BLaER1 treated with 17β-estradiol and CSF1 and Interleukin-3, amounts not matched to agents 10 nM and 100 nM (cell line): ENCODE measurements around the gene ASTE1.
"Not testable (repeated sequence)": the region's sequence is repeated elsewhere in the genome, so short reads cannot be mapped to it uniquely, and the experiment has no call there.

ENCODE experiments used
- H3K27ac ChIP-seq, 11 experiments: shearing (Covaris generic); formaldehyde crosslinking; 2 replicates each; pipeline ENCODE4 v1.8.1; 2022
- H3K27me3 ChIP-seq, 11 experiments: shearing (Covaris generic); formaldehyde crosslinking; 2 replicates each; pipeline ENCODE4 v1.8.1; 2022
- H3K36me3 ChIP-seq, 11 experiments: shearing (Covaris generic); formaldehyde crosslinking; 2 replicates each; pipeline ENCODE4 v1.8.1; 2022
- H3K4me1 ChIP-seq, 10 experiments: shearing (Covaris generic); formaldehyde crosslinking; 2 replicates each; pipeline ENCODE4 v1.8.1; 2022
- H3K4me2 ChIP-seq, 11 experiments: shearing (Covaris generic); formaldehyde crosslinking; 2 replicates each; pipeline ENCODE4 v1.8.1; 2022
- H3K4me3 ChIP-seq, 10 experiments: shearing (Covaris generic); formaldehyde crosslinking; 2 replicates each; pipeline ENCODE4 v1.8.1; 2022
- H3K9ac ChIP-seq, 11 experiments: shearing (Covaris generic); formaldehyde crosslinking; 2 replicates each; pipeline ENCODE4 v1.8.1; 2022
- H3K9me3 ChIP-seq, 11 experiments: shearing (Covaris generic); formaldehyde crosslinking; replicated peaks in 1 of 11; 2 replicates each; pipeline ENCODE4 v1.8.1; 2022
- H4K20me1 ChIP-seq, 11 experiments: shearing (Covaris generic); formaldehyde crosslinking; 2 replicates each; pipeline ENCODE4 v1.8.1; 2022
- Cebpa-rat ChIP-seq, 11 experiments: shearing (Covaris generic); IDR thresholded peaks; 2 replicates each; pipeline ENCODE4 v1.8.1; 2022

The ASTE1 gene

GRCh38 chr3:131048030-131048429 is 21.4 kb upstream of the ASTE1 start:
- Histone ChIP-seq H3K4me2 (no peak overlapping the region), H3K4me1 (peaks cover 0 to 7% (median 0%) of the 10 kb centered on the region in 10 experiments; a peak in 5 of 20 replicates), H3K4me3 (no peak overlapping the region), H4K20me1 (no peaks in the 10 kb centered on the region), H3K9ac (no peak overlapping the region), H3K36me3 (no peaks in the 10 kb centered on the region), H3K27me3 (no peaks in the 10 kb centered on the region), H3K27ac (no peak overlapping the region), H3K9me3 (no peaks in the 10 kb centered on the region)
- no peak for TF ChIP-seq Cebpa-rat (IDR thresholded peaks at IDR 0.05)

DNA sequence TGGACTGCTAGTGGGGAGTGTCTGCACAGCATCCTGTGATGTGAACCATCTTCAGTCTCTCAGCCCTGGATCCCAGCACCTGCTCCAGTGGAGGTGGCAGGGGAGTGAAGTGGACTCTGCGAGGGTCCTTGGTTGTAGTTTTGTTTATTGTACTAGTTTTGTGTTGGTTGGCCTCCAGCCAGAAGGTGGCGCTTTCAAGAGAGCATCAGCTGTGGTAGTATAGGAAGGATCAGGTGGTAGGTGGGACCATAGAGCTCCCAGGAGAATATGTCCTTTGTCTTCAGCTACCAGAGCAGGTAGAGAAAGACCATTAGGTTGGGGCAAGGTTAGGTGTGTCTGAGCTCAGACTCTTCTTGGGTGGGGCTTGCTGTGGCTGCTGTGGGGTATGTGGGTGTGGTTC is 21.0 kb upstream of the ASTE1 start:
- Histone ChIP-seq H4K20me1 (no peaks in the 10 kb centered on the region), H3K27ac (no peak overlapping the region), H3K9ac (no peak overlapping the region), H3K36me3 (no peaks in the 10 kb centered on the region), H3K4me3 (no peak overlapping the region), H3K9me3 (no peaks in the 10 kb centered on the region), H3K4me1 (peaks cover 0 to 7% (median 0%) of the 10 kb centered on the region in 10 experiments; a peak in 6 of 20 replicates), H3K27me3 (no peaks in the 10 kb centered on the region), H3K4me2 (peak overlapping the region in 6 of 11 experiments; percentile 5 to 41 (median 26); a peak in 6 of 22 replicates)
- TF ChIP-seq Cebpa-rat (IDR thresholded peaks at IDR 0.05), result no peak

DNA sequence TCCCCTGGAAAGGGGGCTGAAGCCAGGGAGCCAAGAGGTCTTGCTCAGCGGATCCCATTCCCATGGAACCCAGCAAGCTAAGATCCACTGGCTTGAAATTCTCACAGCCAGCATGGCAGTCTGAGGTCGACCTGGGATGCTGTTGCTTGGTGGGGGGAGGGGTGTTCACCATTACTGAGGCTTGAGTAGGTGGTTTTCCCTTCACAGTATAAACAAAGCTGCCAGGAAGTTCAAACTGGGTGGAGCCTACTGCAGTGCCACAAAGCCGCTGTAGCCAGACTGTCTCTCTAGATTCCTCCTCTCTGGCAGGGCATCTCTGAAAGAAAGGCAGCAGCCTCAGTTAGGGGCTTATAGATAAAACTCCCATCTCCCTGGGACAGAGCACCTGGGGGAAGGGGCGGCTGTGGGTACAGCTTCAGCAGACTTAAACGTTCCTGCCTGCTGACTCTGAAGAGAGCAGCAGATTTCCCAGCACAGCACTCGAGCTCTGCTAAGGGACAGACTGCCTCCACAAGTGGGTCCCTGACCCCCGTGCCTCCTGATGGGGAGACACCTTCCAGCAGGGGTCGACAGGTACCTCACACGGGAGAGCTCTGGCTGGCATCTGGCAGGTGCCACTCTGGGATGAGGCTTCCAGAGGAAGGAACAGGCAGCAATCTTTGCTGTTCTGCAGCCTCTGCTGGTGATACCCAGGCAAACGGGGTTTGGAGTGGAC is 15.8 kb upstream of the ASTE1 start:
- not testable (repeated sequence) for H3K4me3 ChIP-seq, H3K9ac ChIP-seq, H3K9me3 ChIP-seq, H3K27me3 ChIP-seq, H3K36me3 ChIP-seq, H4K20me1 ChIP-seq, H3K27ac ChIP-seq
- peak overlapping the region in 3 of 11 experiments; percentile 10 to 36 (median 25); a peak in 8 of 22 replicates for H3K4me2 ChIP-seq
- H3K4me1 ChIP-seq, result peaks cover 0 to 10% (median 2%) of the 10 kb centered on the region in 10 experiments; a peak in 7 of 20 replicates

DNA sequence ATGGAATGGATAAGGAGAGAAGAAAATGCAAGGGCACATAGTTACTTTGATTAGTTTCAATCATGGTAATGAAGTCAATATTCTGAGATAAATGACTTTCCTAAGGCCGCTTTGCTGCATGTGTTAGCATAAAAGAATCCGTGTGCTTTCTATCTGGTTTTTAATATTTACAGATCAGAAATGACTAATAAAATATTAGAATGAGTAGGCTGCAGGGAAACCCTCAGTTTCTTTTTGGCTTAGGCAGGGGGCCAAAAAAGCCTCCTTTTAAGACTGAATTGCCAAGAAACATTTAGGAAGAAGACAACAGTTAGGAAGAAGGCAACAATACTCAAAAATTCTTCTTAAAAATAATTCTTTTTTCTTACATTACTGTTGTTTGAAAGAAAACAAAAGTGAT is 11.7 kb upstream of the ASTE1 start:
- no peak overlapping the region for H3K9ac ChIP-seq
- H3K9me3 ChIP-seq, result no peaks in the 10 kb centered on the region
- no peak overlapping the region for H3K4me3 ChIP-seq
- no peak overlapping the region for H3K27ac ChIP-seq
- TF ChIP-seq Cebpa-rat (IDR thresholded peaks at IDR 0.05), result no peak
- H3K27me3 ChIP-seq, result no peaks in the 10 kb centered on the region
- H4K20me1 ChIP-seq, result no peaks in the 10 kb centered on the region
- no peak overlapping the region for H3K4me2 ChIP-seq
- H3K4me1 ChIP-seq, result peaks cover 0 to 6% (median 0%) of the 10 kb centered on the region in 10 experiments; a peak in 4 of 20 replicates
- H3K36me3 ChIP-seq, result no peaks in the 10 kb centered on the region

GRCh38 chr3:131036986-131037385 is 10.4 kb upstream of the ASTE1 start:
- no peak for TF ChIP-seq Cebpa-rat (IDR thresholded peaks at IDR 0.05)
- H3K27me3 ChIP-seq, result no peaks in the 10 kb centered on the region

GRCh38 chr3:131036200-131036816 is 9.7 kb upstream of the ASTE1 start:
- no peak overlapping the region for H3K27ac ChIP-seq
- H3K36me3 ChIP-seq, result no peaks in the 10 kb centered on the region
- H3K4me1 ChIP-seq, result no peaks in the 10 kb centered on the region; a peak in 1 of 20 replicates
- no peak overlapping the region for H3K9ac ChIP-seq
- no peak overlapping the region for H3K4me2 ChIP-seq
- TF ChIP-seq Cebpa-rat (IDR thresholded peaks at IDR 0.05), result no peak
- H3K4me3 ChIP-seq, result no peak overlapping the region
- no peaks in the 10 kb centered on the region for H3K27me3 ChIP-seq
- no peaks in the 10 kb centered on the region for H4K20me1 ChIP-seq
- no peaks in the 10 kb centered on the region for H3K9me3 ChIP-seq

More at GRCh38 chr3:131036986-131037385, 10.4 kb upstream of the ASTE1 start:
- H3K9ac ChIP-seq, result no peak overlapping the region
- no peaks in the 10 kb centered on the region for H3K36me3 ChIP-seq
- no peaks in the 10 kb centered on the region for H3K9me3 ChIP-seq
- no peak overlapping the region for H3K4me2 ChIP-seq
- H4K20me1 ChIP-seq, result no peaks in the 10 kb centered on the region
- H3K27ac ChIP-seq, result no peak overlapping the region
- H3K4me1 ChIP-seq, result no peaks in the 10 kb centered on the region; a peak in 2 of 20 replicates
- no peak overlapping the region for H3K4me3 ChIP-seq

DNA sequence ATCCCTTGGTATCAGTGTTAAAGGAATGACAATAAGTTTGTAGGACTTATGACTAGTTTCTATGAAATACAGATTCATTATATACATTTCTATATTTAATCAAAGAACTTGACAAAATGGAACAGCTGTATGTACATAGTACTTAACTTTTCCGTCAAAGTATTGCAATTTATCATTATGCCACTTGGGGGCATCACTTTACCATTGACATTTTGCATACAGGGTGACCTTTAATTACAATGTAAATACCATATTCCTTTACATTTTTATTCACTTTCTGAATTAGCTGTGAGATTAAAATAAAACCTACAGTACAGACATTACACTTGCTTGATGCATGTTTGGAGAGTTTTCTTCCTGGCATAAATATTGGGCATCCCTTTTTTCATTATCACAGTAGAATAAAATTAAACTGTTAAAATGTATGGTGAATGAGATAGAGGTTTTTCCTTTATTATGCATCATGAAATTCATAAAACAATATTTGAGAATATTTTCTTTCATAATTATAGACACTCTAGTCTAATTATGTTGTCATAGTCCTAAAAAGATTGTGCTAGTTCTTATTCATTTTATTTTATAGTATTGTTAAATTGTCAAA is 7.0 kb upstream of the ASTE1 start:
- no peak overlapping the region for H3K27ac ChIP-seq
- H3K36me3 ChIP-seq, result no peaks in the 10 kb centered on the region
- H3K27me3 ChIP-seq, result no peaks in the 10 kb centered on the region
- H3K4me3 ChIP-seq, result no peak overlapping the region
- no peak overlapping the region for H3K9ac ChIP-seq
- TF ChIP-seq Cebpa-rat (IDR thresholded peaks at IDR 0.05), result no peak
- H3K9me3 ChIP-seq, result no peaks in the 10 kb centered on the region
- no peaks in the 10 kb centered on the region for H4K20me1 ChIP-seq
- H3K4me2 ChIP-seq, result no peak overlapping the region
- no peaks in the 10 kb centered on the region for H3K4me1 ChIP-seq

GRCh38 chr3:131031660-131032059 is 5.0 kb upstream of the ASTE1 start:
- H3K36me3 ChIP-seq, result no peaks in the 10 kb centered on the region
- peaks cover 5 to 7% (median 6%) of the 10 kb centered on the region in 10 experiments; a peak in 12 of 20 replicates for H3K4me1 ChIP-seq
- H3K27me3 ChIP-seq, result no peaks in the 10 kb centered on the region
- no peaks in the 10 kb centered on the region for H3K9me3 ChIP-seq
- H4K20me1 ChIP-seq, result no peaks in the 10 kb centered on the region
- no peak overlapping the region for H3K27ac ChIP-seq
- TF ChIP-seq Cebpa-rat (IDR thresholded peaks at IDR 0.05), result no peak
- H3K4me3 ChIP-seq, result no peak overlapping the region
- no peak overlapping the region for H3K9ac ChIP-seq
- no peak overlapping the region for H3K4me2 ChIP-seq

DNA sequence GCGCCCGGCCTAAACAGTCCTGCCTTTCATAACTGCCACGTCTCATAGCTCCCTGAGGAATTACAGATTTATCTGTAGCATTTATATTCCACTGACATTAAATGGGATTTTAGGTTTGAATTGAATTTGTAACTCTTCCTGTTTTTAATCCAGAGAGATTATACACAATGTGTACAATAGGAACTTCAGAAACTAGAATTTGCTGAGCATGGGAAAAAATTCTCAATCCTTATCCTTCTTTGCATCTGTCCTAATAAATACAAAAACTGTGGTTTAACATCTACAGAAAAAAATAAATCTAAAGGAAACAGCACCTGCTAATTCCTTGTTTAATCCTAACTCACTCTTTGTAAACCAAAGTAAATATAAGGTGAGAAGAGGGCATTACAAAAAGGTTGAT is 2.2 kb upstream of the ASTE1 start:
- H4K20me1 ChIP-seq, result no peaks in the 10 kb centered on the region
- peaks cover 8 to 12% (median 10%) of the 10 kb centered on the region in 11 experiments; a peak in 21 of 22 replicates for H3K36me3 ChIP-seq
- H3K27ac ChIP-seq, result no peak overlapping the region
- H3K9me3 ChIP-seq, result peaks cover 0 to 11% (median 4%) of the 10 kb centered on the region in 11 experiments; a peak in 8 of 22 replicates
- no peak overlapping the region for H3K4me3 ChIP-seq
- TF ChIP-seq Cebpa-rat (IDR thresholded peaks at IDR 0.05), result no peak
- H3K27me3 ChIP-seq, result no peaks in the 10 kb centered on the region
- peaks cover 14 to 23% (median 17%) of the 10 kb centered on the region in 10 experiments for H3K4me1 ChIP-seq
- H3K4me2 ChIP-seq, result no peak overlapping the region
- H3K9ac ChIP-seq, result no peak overlapping the region
